H1 (cell line): ENCODE results near the gene CSRNP3. TPM values are rescaled to one million over a fixed set of nuclear protein-coding genes. Genes with fewer than 3 reads are reported as not detected.

Experiments
- JUN ChIP-seq: IDR thresholded peaks from 2 replicates; pipeline ENCODE4 v1.6.1; 2011; ENCODE audit warnings: low read depth, mild to moderate bottlenecking, improper control_type of control experiment, low read length
- KDM1A ChIP-seq: fragments of 200-600, 300-600 bp; sonication (generic); IDR thresholded peaks from 2 replicates; pipeline ENCODE4 v1.7.1; 2016; ENCODE audit warnings: mild to moderate bottlenecking, low read length, borderline replicate concordance
- RNF2 ChIP-seq: fragments of 200-900, 300-1000 bp; sonication (generic); IDR thresholded peaks from 2 replicates; pipeline ENCODE4 v1.7.1; 2016; ENCODE audit warnings: borderline replicate concordance, low read depth, mild to moderate bottlenecking, antibody characterized with exemption, low read length; ENCODE audit not compliant: poor library complexity, severe bottlenecking; ENCODE audit errors: missing control alignments
- RXRA ChIP-seq: IDR thresholded peaks from 2 replicates; pipeline ENCODE4 v1.6.1; 2011; ENCODE audit warnings: low read depth, mild to moderate bottlenecking, low read length, moderate library complexity; ENCODE audit not compliant: insufficient read depth
- SP2 ChIP-seq: IDR thresholded peaks from 2 replicates; pipeline ENCODE4 v1.6.1; 2012; ENCODE audit warnings: mild to moderate bottlenecking, low read length, inconsistent platforms
- ZNF274 ChIP-seq: IDR thresholded peaks from 2 replicates; pipeline ENCODE4 v1.7.0; 2012; ENCODE audit warnings: low read length, borderline replicate concordance; ENCODE audit errors: extremely low read depth
- polyA plus RNA-seq, 7 experiments: library from polyadenylated mRNA; depleted of rRNA in 3 of 7; stranded (reverse) in 5 of 7; unstranded in 2 of 7; fragments of >200 nt in 5 of 7; fragments of 200-250 nt in 2 of 7; gene quantifications; 1 replicate in 5 of 7; 2 replicates in 1 of 7; 4 replicates in 1 of 7; pipeline versions ENCODE4 v1.2.1 to v1.2.3, GENCODE V29; 2011 to 2013; ENCODE audit warnings: missing spikeins in 2 of 7, mixed read lengths in 2 of 7
- total RNA-seq: library from RNA; stranded (reverse); fragmentation: NEBNext Ultra II Directional; extraction: Animal tissue kit (Norgen Biotek cat#: 25700); gene quantifications from 2 replicates; pipeline ENCODE4 v1.2.1, GENCODE V29; 2021

Gene CSRNP3
- total and polyA plus RNA-seq, 2 of the 8 experiments (the other 6 are each of a cell fraction or from before 2014, with no cell fraction given), result 1.3 to 6.5 TPM

- TF ChIP-seq ZNF274 (no peak), JUN (no peak), RXRA (no peak), SP2 (no peak), KDM1A (no peak), RNF2 (no peak)
Observed at GRCh38 chr2:165494573-165494972, 25.1 kb downstream of the CSRNP3 start (continued).
